Stimulated activated CD8-positive, alpha-beta memory T cell treated with anti-CD3 and anti-CD28 coated beads, Interleukin-4, amount 100 ng/mL, for 1 hour (primary cell): ENCODE data around the gene EMD.
A peak's percentile ranks its signal among the peaks of the same experiment; 100 is the strongest.
"Not testable (repeated sequence)": the region's sequence is repeated elsewhere in the genome, so short reads cannot be mapped to it uniquely, and the experiment has no call there.

Source experiments
- DNase-seq, 2 donors: peaks; one replicate each; pipeline ENCODE4 v3.0.0-alpha.2; 2020; ENCODE audit warnings: low read depth in 2 of 2, low spot score in 1 of 2

Gene EMD

DNA sequence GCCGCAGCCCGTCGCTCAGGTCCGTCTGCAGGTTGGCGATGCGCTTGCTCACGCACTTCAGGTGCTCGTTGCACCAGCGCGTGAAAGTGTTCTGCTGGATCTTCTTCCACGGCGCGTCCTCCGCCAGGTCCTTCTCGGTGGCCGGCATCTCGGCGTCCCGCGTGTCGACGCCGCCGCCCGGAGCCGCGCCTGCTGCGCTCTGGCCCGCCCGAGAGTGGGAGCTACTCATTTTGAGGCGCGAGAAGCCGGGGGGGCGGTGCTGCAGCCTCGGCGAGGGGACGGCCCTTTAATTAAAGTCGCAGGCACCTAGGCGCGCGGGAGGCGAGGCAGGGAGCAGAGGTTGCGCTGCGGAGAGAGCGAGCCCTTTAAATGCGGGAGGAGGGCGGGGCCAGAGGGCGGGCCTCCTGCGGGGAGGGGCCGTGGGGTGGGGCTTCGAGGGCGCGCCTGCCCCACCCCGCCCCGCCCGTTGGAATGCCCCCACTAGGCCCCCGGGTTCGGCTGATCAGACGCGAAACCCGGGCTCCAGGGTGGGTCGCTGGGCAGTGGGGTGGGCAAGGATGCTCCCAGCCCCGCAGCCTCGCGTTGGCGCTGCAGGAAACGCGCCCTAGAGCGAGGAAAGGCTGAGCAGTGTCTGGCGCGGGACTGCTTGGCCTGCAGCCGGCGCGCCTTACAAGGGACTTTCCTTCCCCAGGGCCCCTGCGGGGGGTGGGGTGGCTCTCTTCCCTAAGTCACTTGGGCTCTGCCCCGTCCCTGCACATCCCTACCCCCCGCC lies 7.9 kb upstream of the EMD start:
- DNase-seq, result peak; percentile 73 to 85

- no peak for DNase-seq
These were observed 7.2 kb upstream of the EMD start for GRCh38 chrX:154371789-154372300.

DNA sequence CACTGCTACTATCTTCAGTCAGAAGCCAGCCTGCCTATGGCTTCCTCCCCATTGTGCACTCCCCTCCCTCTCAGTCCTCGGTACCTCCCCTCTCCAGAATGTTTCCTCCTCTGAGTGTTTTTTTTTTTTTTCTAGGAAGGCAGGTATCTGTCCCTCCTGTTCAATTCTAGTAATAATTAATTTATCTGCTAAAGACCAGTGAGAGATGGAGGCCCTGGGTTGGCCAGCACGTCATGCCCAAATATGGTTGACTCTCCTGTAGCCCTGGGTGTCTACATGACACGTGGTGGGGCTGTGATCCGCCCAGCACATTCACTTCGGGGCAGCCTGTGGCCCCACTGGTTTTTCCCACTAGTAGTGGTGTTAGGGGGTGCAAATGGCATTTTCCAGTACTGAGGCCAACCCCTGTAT lies 6.5 kb upstream of the EMD start:
- DNase-seq, result no peak

DNA sequence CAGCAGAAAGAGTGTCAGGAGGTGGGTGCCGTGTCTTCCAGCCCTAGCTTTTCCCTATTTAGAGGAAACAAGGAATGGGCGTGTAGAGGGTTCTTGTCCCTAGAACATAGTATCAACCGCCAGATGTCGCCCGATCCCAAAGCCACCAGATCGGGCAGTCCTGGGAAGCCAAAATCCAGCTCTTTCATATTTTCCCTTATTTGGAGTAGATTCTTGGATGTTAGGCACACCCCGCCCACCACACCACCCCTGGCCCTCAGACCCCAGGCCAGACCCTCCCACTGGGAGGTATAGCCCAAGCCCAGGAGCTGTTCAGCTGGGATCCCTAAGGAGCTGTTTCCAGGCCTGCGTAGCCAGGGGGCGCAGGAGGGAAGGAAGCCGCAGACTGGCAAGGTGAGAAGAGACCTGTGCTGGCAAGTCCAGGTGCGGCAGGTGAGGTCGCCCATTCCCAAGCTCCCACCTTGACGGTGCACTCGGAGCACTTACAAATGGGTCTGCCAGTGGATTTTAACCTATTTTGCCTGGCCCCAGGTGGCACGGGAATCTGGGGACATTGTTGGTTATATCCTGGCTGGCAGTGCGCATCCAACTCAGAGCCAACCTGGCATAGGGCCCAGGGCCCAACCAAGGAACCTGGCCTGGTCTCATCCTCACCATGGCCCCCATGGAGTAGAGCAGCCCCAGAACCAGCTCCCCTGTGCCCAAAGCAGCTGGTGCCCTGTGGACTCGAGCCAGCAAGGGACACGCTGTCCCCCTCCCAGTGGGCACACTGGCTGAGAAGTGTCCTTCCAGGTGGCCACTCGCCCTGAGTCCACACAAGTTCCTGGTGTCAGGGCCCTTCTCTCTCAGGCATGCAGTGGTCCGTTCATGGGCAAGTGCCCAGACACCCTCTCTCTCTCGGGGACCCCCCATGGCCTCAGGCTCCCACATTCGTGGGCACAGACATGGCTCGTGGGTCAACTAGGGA lies 5.5 kb upstream of the EMD start:
- DNase-seq, result no peak

DNA sequence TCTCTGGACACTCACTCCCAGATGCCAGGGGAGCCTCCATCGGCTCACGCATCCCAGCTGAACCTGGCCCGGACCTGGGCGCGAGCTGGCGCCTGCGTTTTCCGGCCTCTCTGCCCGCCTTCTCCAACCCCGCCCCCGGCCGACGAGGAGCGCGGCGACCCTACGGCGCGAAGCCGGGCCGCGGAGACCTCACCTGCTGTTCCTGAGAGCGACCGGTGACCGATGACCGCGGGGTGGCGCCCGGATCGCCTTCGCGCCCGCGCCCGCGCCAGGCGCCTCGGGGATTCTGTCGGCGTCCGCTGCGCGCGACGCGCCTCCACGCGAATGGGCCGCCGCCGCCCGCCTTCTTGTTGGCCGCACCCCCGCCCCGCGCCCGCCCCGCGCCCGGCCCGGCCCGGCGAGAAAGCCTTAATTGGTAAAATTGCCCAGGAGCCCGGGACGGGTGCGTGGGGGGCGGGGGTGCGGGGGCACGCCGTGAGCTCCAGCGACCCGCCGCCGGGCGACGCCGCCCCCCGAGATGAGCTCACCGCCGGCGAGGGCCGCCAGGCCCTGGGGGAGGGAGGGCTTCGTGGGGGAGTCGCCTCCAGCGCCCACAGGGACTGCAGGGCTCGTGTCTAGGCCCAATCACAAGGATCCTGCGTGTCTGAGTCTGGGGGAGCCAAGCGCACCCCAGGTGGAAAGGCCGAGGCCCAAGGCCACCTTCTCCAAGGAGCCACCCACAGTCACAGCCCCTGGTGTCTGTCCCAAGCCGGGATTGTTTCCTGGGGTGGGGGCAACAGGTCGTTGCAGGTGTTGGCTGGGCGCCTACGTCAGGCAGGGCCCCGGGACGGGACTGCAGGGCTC lies 4.6 kb upstream of the EMD start, which contains the start of gene FLNA:
Gene FLNA, minus strand, starts transcription at position 322 of the 843 bp plus-strand sequence. CDS start 3,389 bp downstream, outside the sequence.
- no peak for DNase-seq

GRCh38 chrX:154375156-154375504 lies 4.0 kb upstream of the EMD start:
- DNase-seq, result no peak

DNA sequence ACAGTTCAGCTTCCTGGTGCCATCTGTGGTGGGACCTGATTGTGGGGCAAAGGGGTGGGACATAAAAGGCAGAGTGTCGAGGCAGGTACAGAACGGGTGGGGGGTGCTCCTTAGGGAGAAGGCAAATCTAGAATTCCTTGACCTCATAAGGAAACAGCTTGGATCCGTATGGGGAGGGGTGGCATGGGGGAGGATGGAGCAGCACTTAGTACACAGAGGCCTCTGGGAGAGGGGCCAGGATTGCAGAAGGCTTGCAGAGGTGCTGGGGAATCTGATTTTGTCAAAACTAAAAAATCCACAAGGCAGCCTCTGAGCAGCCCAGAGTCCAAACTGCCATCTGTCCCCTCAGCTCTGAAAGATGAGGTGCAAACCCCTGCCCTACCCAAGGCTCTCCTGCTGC lies 2.3 kb upstream of the EMD start:
- DNase-seq, result no peak

DNA sequence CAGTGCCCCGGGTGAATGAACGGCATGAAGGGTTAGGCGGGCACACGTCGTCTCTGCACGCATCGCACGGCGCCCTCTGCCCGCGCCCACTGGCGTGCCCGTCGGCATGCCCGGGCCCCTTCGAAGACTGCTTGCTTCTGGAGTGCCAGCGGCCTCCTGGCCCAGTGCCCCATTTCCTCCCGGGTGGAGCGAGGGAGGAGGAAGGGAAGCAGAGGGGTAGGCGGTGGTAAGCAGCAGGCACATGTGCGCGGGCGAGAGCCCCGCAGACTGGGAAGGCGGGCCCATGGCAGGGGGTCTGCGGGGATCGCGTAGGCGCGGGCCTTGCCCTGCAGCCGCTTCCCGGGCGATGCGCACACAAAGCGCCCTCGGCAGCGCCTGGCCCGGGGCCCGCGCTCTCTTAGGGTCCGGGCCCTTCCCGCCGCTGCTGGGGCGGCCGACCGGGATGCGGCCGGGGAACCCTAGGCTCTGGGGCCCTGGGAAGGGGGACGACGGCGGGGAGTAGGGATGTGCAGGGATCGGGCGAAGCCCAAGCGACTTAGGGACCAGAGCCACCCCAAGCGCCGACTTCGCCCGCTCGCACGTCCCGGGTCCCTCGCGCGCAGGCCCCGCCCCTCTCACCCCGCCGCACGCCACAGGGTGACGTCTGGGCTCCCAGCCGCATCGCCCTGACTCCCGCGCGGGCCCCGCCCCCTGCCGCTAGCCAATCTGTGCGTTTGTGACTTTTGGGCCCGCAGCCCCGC lies 866 bp upstream of the EMD start:
- DNase-seq, result no peak

GRCh38 chrX:154379569-154379951 lies 465 bp downstream of the EMD start:
- no peak for DNase-seq

DNA sequence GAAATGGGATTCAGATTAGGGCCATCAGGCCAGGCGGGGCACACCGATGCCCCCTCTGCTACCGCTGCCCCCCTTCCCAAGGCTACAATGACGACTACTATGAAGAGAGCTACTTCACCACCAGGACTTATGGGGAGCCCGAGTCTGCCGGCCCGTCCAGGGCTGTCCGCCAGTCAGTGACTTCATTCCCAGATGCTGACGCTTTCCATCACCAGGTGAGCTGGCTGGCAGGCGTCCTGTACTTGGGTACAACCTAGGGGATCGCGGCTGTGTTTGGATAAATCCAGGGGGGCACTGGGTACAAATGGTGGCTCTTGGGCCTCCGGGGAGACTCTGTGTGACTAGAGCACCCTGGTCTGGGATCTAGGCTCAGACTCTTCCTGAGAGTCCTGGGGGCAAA lies 1.1 kb downstream of the EMD start:
- DNase-seq, result no peak

GRCh38 chrX:154380787-154381186 lies 1.7 kb downstream of the EMD start:
- DNase-seq, result no peak

- DNase-seq, result no peak
These were observed 2.2 kb downstream of the EMD start for GRCh38 chrX:154381271-154381670.

GRCh38 chrX:154382483-154383069 lies 3.5 kb downstream of the EMD start:
- no peak for DNase-seq

DNA sequence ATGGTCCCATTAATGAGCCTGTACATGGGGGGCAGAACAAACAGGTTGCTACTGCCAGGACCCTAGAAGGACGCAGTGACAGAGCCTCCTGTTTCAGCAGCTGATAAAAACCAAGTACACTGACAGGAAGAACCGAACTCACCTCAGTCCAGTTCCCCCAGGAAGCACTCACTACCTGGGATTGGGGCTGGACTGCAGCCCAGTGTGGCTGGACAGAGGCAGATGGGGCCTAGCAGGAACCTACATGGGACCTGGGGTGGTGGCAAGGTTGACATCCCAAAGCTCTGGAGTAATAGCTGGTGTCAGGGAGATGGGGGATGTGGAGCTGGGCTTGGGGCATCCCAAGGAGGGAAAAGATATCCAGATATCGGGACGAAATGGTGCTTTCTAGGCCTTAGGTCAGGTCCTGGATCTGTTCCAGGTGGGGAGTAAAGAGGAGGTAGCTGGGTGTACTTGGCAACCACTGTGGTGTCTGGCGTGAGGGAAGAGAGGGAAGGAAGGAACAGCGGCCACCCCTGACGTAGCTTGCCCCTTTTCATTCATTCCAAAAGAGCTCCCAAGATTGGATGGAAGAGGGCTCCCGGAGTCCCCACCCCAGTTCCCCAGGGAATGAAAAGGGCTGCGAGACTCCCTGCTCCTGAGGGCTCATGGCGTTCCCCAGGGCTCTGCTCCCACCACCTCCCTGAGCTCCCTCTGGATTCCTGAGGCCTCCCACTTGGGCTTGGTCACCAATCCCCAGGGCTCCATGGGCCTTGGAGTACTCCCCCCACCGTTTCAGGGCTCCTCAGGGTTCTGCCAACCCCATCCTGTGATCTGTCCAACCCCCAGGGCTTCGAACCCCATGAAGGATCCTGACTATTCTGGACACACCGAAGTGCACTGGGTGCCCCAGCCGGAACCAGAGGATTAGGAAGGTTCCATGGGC lies 4.5 kb downstream of the EMD start:
- no peak for DNase-seq

DNA sequence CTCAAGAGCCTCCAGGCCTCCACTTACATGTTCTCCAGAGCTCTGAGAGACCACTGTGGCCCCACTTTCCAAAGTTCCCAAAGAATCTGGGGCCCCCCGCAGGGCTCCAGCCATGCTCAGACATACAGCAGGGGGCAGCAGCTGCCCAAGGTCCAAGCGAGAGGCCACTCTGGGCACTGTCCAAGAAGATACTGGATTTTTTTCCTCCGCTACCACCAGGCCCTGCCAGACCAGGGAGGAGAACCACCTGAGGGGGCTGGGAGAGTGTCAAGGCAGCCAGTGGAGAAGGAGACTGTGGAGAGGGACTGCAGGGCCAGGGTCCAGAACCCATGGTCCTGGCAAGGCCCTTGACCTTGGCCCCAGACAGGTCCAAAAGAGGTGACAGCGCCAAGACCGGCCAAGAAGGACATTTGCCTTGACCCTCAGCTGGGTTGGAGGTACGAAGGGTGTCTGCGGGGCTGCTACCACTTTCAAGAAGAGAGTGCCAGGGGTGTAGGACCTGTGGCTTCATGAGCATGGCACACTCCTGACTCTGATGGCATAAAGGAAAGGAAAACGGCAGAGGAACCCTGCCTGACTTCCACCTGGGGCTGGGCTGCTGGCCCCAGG lies 5.3 kb downstream of the EMD start:
- DNase-seq, result no peak

DNA sequence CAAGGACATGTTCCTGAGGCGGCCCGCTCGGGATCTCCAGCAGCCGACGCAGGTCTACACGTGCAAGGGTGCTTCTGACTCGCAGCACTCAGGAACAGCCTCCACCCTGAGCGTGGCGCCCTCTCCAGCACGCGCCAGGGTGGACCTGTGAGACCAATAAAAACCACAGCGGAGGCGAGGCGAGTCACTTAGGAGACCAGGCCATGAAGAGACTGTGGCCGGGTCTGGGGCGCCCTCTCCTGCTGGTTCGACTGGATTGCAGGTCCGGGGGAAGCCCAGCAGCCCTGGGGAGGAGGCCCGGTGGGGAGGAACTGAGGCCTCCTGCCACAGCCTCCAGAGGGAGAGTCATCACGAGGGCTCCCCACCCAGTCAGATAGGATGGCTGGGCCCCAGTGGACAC lies 9.0 kb downstream of the EMD start:
- DNase-seq, result not testable (repeated sequence)

DNA sequence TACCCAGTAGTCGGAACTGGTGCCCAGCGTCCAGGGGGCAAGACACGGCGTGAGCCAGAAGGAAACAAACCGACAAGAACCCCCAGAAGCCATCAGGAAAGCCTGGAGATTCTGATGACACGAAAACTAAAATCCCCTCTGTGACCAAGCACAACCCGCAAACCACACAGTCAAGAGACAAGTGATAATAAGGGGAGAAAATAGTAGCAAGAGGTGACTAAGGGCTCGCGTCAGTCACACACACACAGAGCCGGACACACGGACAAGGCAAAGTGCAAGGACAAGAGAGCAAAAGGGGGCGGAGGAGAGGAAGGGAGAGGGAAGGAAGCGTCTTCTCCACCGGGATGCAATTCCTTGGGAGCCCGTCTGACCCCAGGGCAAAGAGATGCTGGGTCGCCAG lies 9.6 kb downstream of the EMD start:
- not testable (repeated sequence) for DNase-seq
